Activated T-cell treated with anti-CD3 and anti-CD28 coated beads, Interleukin-2, amount 50 U/mL, for 24 hours (primary cell): ENCODE results near the gene C14orf93.
"Not testable (repeated sequence)": the region's sequence is repeated elsewhere in the genome, so short reads cannot be mapped to it uniquely, and the experiment has no call there.

Experiments used
- DNase-seq: peaks from one replicate; pipeline ENCODE4 v3.0.0-alpha.2; 2020
- H3K27ac Mint-ChIP-seq: 2 replicates; pipeline ENCODE4 v1.8.0; 2020; ENCODE audit warnings: mild to moderate bottlenecking, mixed read lengths
- H3K27me3 Mint-ChIP-seq: 2 replicates; pipeline ENCODE4 v1.8.0; 2020; ENCODE audit warnings: mixed read lengths
- H3K36me3 Mint-ChIP-seq: 2 replicates; pipeline ENCODE4 v1.8.0; 2020; ENCODE audit warnings: low read depth, mixed read lengths
- H3K4me1 Mint-ChIP-seq: 2 replicates; pipeline ENCODE4 v1.8.0; 2020; ENCODE audit warnings: low read depth, mixed read lengths
- H3K4me3 Mint-ChIP-seq: 2 replicates; pipeline ENCODE4 v1.8.0; 2020; ENCODE audit warnings: mild to moderate bottlenecking, moderate library complexity, mixed read lengths
- H3K9me3 Mint-ChIP-seq: 2 replicates; pipeline ENCODE4 v1.8.0; 2020; ENCODE audit warnings: mixed read lengths

The C14orf93 gene

DNA sequence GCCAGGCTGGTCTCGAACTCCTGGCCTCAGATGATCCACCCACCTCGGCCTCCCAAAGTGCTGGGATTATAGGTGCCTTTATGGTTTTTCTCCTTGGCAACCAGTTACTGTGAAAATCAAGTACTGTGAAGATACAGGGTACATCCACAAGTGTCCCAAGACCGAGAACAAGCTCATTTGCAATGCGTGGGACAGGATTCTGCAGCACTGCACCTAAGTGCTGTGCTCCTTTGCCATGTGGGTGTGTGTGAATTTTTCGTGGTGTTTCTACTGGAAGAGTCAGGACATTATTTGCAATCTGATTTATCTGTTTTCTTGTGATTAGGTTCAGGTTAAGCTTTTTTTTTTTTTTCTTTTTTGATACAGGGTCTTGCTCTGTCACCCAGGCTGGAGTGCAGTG, 7.1 kb upstream of the C14orf93 start:
- Mint-ChIP-seq H3K36me3 (peaks cover 8% of the 10 kb centered on the region), H3K27ac (no peak overlapping the region), H3K4me1 (peaks cover 26% of the 10 kb centered on the region), H3K9me3 (no peaks in the 10 kb centered on the region), H3K4me3 (no peak overlapping the region), H3K27me3 (no peaks in the 10 kb centered on the region)
- no peak for DNase-seq

GRCh38 chr14:23015618-23016017, 5.7 kb upstream of the C14orf93 start:
- Mint-ChIP-seq H3K4me3 (peak overlapping the region; percentile 11), H3K27me3 (no peaks in the 10 kb centered on the region), H3K27ac (peak overlapping the region; percentile 36), H3K4me1 (peaks cover 14% of the 10 kb centered on the region), H3K36me3 (no peaks in the 10 kb centered on the region), H3K9me3 (no peaks in the 10 kb centered on the region)
- DNase-seq, result no peak

DNA sequence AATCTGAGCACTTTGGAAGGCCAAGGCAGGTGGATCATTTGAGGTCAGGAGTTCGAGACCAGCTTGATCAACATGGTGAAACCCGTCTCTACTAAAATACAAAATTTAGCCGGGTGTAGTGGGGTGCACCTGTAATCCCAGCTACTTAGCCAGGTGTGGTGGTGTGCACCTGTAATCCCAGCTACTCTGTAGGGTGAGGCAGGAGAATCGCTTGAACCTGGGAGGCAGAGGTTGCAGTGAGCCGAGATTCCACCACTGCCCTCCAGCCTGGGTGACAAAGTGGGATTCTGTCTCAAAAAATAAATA, 3.8 kb upstream of the C14orf93 start:
- peaks cover 25% of the 10 kb centered on the region for H3K4me1 Mint-ChIP-seq
- not testable (repeated sequence) for H3K27ac Mint-ChIP-seq, DNase-seq, H3K4me3 Mint-ChIP-seq, H3K9me3 Mint-ChIP-seq, H3K36me3 Mint-ChIP-seq, H3K27me3 Mint-ChIP-seq

DNA sequence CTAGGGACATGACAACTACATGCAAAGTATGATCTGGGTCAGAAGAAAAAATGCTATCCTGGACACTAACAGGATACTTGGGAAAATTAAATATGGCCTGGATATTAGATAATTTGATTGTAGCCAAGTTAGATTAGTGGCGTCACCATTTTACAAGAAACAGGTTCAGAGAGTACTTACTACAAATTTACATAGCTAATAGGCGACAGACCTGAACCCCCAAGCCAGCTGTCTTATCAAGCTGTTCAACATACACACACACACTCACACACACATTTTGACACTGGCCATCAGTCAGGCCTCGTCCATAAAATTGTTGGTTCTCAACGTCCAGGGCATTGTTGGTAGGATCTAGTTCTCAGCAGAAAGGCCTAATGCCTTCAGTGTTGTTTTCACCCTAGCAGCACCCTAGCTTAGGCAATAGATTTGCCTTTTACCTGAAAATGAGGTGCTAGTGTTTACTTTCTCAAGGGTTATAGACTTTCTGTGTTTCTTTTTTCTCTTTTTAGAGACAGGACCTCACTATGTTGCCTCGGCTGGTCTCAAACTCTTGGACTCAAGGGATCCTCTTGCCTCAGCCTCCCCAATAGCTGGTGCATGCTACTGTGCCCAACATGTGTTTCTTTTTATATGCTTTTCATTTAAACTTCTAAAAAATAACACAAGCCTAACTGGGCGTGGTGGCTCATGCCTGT, 3.3 kb upstream of the C14orf93 start:
- DNase-seq, result no peak
- Mint-ChIP-seq H3K27me3 (no peaks in the 10 kb centered on the region), H3K4me1 (peaks cover 30% of the 10 kb centered on the region), H3K9me3 (no peaks in the 10 kb centered on the region), H3K27ac (no peak overlapping the region), H3K4me3 (no peak overlapping the region), H3K36me3 (peaks cover 2% of the 10 kb centered on the region)

- peak overlapping the region; percentile 95 for H3K27ac Mint-ChIP-seq
- peak overlapping the region; percentile 86 for H3K4me3 Mint-ChIP-seq
- H3K9me3 Mint-ChIP-seq, result no peaks in the 10 kb centered on the region
- H3K4me1 Mint-ChIP-seq, result peaks cover 53% of the 10 kb centered on the region
- peaks cover 7% of the 10 kb centered on the region for H3K36me3 Mint-ChIP-seq
- H3K27me3 Mint-ChIP-seq, result no peaks in the 10 kb centered on the region
- no peak for DNase-seq
These were observed 432 bp downstream of the C14orf93 start for GRCh38 chr14:23009483-23009938.

DNA sequence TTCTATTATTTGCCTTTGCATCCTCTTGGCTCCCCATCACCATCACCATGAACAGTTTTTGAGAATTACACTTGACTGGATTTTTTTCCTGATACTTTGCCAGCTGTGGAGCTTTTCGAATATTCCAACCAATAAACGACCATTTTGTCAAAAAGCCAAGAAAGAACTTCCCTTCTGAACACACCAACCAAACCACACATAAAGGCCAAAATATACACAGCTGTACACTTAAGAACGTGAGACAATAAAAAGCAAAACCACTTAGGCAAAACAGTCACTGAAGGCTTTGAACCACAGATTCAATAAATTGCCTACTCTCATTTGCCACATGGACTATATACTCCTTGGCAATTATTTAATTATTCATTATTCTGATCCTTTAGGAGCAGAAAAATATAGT, 1.1 kb downstream of the C14orf93 start:
- peaks cover 53% of the 10 kb centered on the region for H3K4me1 Mint-ChIP-seq
- no peaks in the 10 kb centered on the region for H3K9me3 Mint-ChIP-seq
- no peaks in the 10 kb centered on the region for H3K27me3 Mint-ChIP-seq
- no peak for DNase-seq
- peak overlapping the region; percentile 86 for H3K4me3 Mint-ChIP-seq
- peaks cover 7% of the 10 kb centered on the region for H3K36me3 Mint-ChIP-seq
- H3K27ac Mint-ChIP-seq, result peak overlapping the region; percentile 33

- Mint-ChIP-seq H3K27ac (peak overlapping the region; percentile 96), H3K4me3 (peak overlapping the region; percentile 88), H3K36me3 (peaks cover 7% of the 10 kb centered on the region), H3K27me3 (no peaks in the 10 kb centered on the region), H3K9me3 (no peaks in the 10 kb centered on the region), H3K4me1 (peaks cover 53% of the 10 kb centered on the region)
- peak; percentile 96 for DNase-seq
These were observed 3.2 kb downstream of the C14orf93 start for GRCh38 chr14:23006544-23007419.

GRCh38 chr14:23006188-23006534, 3.8 kb downstream of the C14orf93 start:
- H3K4me3 Mint-ChIP-seq, result peak overlapping the region; percentile 88
- H3K9me3 Mint-ChIP-seq, result no peaks in the 10 kb centered on the region
- no peaks in the 10 kb centered on the region for H3K27me3 Mint-ChIP-seq
- H3K36me3 Mint-ChIP-seq, result peaks cover 7% of the 10 kb centered on the region
- peaks cover 51% of the 10 kb centered on the region for H3K4me1 Mint-ChIP-seq
- DNase-seq, result no peak
- peak overlapping the region; percentile 96 for H3K27ac Mint-ChIP-seq

GRCh38 chr14:23005451-23006187, 4.3 kb downstream of the C14orf93 start:
- H3K36me3 Mint-ChIP-seq, result peaks cover 7% of the 10 kb centered on the region
- peak overlapping the region; percentile 88 for H3K4me3 Mint-ChIP-seq
- peaks cover 56% of the 10 kb centered on the region for H3K4me1 Mint-ChIP-seq
- no peaks in the 10 kb centered on the region for H3K9me3 Mint-ChIP-seq
- no peak for DNase-seq
- H3K27me3 Mint-ChIP-seq, result no peaks in the 10 kb centered on the region
- H3K27ac Mint-ChIP-seq, result peak overlapping the region; percentile 96

DNA sequence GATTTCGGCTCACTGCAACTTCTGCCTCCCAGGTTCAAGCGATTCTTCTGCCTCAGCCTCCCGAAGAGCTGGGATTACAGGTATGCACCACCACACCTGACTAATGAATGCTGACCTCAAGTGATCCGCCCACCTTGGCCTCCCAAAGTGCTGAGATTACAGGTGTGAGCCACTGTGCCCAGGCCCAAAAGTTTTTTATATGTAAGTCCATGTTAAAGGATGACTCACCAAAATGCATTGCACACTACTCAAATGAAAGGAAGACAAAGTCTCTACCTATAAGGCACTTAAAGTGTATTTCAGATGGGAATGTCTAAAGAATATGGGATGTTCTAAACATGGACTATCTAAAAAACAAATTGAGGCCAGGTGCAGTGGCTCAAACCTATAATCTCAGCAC, 5.7 kb downstream of the C14orf93 start:
- DNase-seq, H3K4me3 Mint-ChIP-seq, H3K27ac Mint-ChIP-seq, H3K27me3 Mint-ChIP-seq, H3K36me3 Mint-ChIP-seq, H3K9me3 Mint-ChIP-seq: not testable (repeated sequence)
- peaks cover 45% of the 10 kb centered on the region for H3K4me1 Mint-ChIP-seq

DNA sequence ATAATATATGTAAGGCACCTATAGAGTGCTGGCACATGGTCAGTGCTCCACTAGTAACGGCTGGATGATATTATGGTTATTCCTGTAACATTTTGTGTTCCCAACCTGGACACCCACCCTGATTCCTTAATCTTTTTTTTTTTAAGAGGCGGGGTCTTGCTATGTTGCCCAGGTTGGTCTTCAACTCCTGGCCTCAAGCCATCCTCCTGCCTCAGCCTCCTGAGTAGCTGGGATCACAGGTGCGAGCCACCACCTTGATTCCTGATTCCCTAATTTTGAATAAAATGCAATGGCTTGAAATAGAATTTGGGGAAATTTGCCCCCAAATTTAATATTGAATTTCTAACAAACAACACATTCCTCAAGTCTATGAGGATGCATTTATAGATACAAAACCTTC, 7.4 kb downstream of the C14orf93 start:
- no peak for DNase-seq
- H3K27me3 Mint-ChIP-seq, result no peaks in the 10 kb centered on the region
- no peaks in the 10 kb centered on the region for H3K9me3 Mint-ChIP-seq
- H3K36me3 Mint-ChIP-seq, result peaks cover 5% of the 10 kb centered on the region
- no peak overlapping the region for H3K27ac Mint-ChIP-seq
- H3K4me3 Mint-ChIP-seq, result no peak overlapping the region
- H3K4me1 Mint-ChIP-seq, result peaks cover 29% of the 10 kb centered on the region

DNA sequence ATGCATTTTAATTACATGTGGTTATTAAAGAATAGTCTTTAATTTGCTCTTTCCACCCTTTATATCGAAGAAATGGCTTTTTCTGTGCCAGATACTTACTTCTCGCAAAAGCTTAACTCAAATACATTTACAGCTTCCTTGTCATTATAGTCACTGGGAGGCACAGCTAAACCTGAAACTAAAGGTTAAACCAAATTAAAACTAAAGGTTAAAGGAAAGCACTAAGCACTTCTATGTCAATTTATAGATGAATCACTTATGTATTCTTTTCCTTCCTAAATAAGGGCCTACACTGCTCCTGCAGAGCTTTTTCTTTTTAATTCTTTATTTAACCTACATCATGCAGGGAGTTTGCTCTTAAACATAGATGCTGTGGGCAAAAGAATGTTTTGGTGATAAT, 9.1 kb downstream of the C14orf93 start:
- no peak overlapping the region for H3K27ac Mint-ChIP-seq
- DNase-seq, result no peak
- no peaks in the 10 kb centered on the region for H3K36me3 Mint-ChIP-seq
- H3K4me3 Mint-ChIP-seq, result no peak overlapping the region
- H3K27me3 Mint-ChIP-seq, result no peaks in the 10 kb centered on the region
- H3K9me3 Mint-ChIP-seq, result no peaks in the 10 kb centered on the region
- H3K4me1 Mint-ChIP-seq, result peaks cover 12% of the 10 kb centered on the region

DNA sequence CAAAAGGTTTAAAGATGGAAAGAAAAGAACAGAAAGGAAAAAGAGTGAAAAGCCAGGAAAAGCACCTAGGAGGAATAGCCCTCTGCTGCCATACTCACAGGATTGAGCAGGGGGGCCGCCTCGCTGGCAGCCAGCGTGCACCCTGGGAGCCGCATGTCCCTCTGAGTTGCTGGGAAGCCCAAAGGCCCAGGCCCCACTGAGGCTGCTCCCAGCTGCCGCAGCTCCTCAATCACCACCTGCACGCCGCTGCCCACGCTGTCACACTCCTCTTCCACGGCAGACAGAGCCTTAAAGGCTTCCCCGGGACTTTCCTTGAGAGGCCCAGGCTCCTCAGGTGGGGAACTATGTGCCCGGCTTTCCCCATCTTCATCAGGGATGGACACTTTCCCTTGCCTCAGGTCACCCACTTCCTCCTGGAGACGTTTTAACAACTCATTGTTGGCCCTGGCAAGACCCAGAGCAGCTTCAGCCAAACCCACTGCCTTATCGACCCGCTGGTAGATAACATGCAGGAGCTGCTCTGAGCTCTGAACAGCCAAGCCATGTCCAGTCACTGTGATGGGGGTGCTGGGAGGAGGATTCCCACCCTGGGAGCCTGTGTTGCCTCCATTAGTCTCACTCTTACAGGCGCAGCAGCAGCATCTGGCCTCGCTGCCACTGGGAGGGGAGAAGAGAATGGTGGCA, 11.5 kb downstream of the C14orf93 start:
- no peak overlapping the region for H3K4me3 Mint-ChIP-seq
- H3K27ac Mint-ChIP-seq, result no peak overlapping the region
- H3K4me1 Mint-ChIP-seq, result peaks cover 7% of the 10 kb centered on the region
- peak; percentile 15 for DNase-seq
- no peaks in the 10 kb centered on the region for H3K9me3 Mint-ChIP-seq
- no peaks in the 10 kb centered on the region for H3K36me3 Mint-ChIP-seq
- no peaks in the 10 kb centered on the region for H3K27me3 Mint-ChIP-seq

DNA sequence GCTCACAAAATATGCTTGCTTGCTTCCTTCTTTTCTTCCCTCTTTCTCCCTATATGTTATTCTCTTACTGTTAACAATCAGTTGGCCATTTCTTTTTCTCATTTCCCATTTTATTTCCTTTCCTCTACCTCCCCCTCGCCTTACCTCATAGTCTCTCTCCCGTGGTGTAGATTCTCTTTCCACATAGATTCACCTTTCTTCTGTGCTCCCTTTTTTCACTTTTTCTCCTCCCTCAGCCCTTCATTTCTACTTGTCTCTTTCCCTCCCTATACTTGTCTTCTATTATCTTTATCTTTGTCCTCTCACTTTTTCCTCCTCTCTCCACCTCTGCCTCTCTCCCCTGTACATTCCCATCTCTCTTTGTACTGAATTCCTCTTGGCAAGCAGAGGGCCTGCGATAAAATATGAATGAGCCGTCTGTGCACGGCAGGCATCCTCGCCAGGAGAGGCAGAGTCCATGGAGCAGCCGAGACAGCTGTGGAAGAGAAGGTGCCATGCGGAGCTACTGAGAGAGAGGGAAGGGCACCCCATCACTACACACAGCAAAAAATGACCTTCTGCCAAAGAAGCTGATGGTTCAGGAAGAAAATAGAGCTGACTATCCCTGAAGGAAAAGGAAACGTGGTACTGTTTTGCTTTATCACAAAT, 12.1 kb downstream of the C14orf93 start:
- H3K27me3 Mint-ChIP-seq, result no peaks in the 10 kb centered on the region
- H3K27ac Mint-ChIP-seq, result no peak overlapping the region
- no peak for DNase-seq

More for the DNA sequence above, 12.1 kb downstream of the C14orf93 start:
- H3K36me3 Mint-ChIP-seq, result peaks cover 3% of the 10 kb centered on the region
- H3K4me1 Mint-ChIP-seq, result peaks cover 7% of the 10 kb centered on the region
- H3K4me3 Mint-ChIP-seq, result no peak overlapping the region
- H3K9me3 Mint-ChIP-seq, result no peaks in the 10 kb centered on the region
